ENCODE results near the gene CXorf65.

Gene CXorf65

GRCh38 chrX:71107245-71107644 is 705 bp upstream of the CXorf65 start:
- no peak for TF ChIP-seq CTCF (IDR thresholded peaks at IDR 0.05; ENCODE audit: low read length, missing control alignments)
- DNase-seq (ENCODE audit: low read depth) = no peak
- no peak overlapping the region for H3K4me3 ChIP-seq (replicated peaks; ENCODE audit: low read depth, low read length)

DNA sequence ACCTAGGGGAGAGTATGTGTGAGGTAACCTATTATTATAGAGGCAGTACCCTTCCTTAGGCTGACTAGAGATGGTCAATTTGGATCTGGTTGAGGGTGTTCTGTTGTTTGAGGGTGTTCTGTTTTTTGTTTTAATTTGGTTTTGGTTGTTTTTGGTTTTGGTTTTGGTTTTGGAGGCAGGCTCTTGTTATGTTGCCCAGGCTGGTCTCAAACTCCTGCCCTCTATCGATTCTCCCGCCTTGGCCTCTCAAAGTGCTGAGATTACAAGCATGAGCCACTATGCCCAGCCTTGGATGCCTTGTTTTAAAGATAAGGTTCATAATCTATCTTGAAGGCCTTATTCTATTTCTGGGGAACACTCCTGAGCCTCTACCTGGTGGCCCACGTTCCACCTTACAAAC is 912 bp downstream of the CXorf65 start:
- TF ChIP-seq CTCF (IDR thresholded peaks at IDR 0.05; ENCODE audit: low read length, missing control alignments) = no peak
- DNase-seq (ENCODE audit: low read depth) = no peak
- no peak overlapping the region for H3K4me3 ChIP-seq (replicated peaks; ENCODE audit: low read depth, low read length)

- DNase-seq (ENCODE audit: low read depth) = no peak
- no peak overlapping the region for H3K4me3 ChIP-seq (replicated peaks; ENCODE audit: low read depth, low read length)
- no peak for TF ChIP-seq CTCF (IDR thresholded peaks at IDR 0.05; ENCODE audit: low read length, missing control alignments)
Observed at GRCh38 chrX:71103110-71103983, 3.2 kb downstream of the CXorf65 start.

- no peak for DNase-seq (ENCODE audit: low read depth)
- no peak for TF ChIP-seq CTCF (IDR thresholded peaks at IDR 0.05; ENCODE audit: low read length, missing control alignments)
- H3K4me3 ChIP-seq (replicated peaks; ENCODE audit: low read depth, low read length) = no peak overlapping the region
Observed at GRCh38 chrX:71102292-71102691, 4.2 kb downstream of the CXorf65 start.

GRCh38 chrX:71100581-71101505 is 5.7 kb downstream of the CXorf65 start:
- H3K4me3 ChIP-seq (replicated peaks; ENCODE audit: low read depth, low read length) = no peak overlapping the region
- no peak for TF ChIP-seq CTCF (IDR thresholded peaks at IDR 0.05; ENCODE audit: low read length, missing control alignments)
- no peak for DNase-seq (ENCODE audit: low read depth)

- H3K4me3 ChIP-seq (replicated peaks; ENCODE audit: low read depth, low read length) = no peak overlapping the region
- no peak for TF ChIP-seq CTCF (IDR thresholded peaks at IDR 0.05; ENCODE audit: low read length, missing control alignments)
- no peak for DNase-seq (ENCODE audit: low read depth)
Observed at GRCh38 chrX:71099736-71100135, 6.8 kb downstream of the CXorf65 start.

All from fibroblast of pulmonary artery (primary cell).